Urothelium cell line (cell line): ENCODE data around the gene CAMK2A.

ENCODE experiments used
- DNase-seq: peaks from one replicate; pipeline ENCODE4 v3.0.0; 2011; ENCODE audit warnings: low spot score, mixed read lengths
- FAIRE-seq: peaks from 2 replicates; lab custom pipeline; 2011; peaks lifted over from hg19 to GRCh38; lab: Jason Lieb, UNC

Gene CAMK2A

GRCh38 chr5:150301901-150302300, 12.3 kb upstream of the CAMK2A start:
- no peak for DNase-seq
- FAIRE-seq = no peak

GRCh38 chr5:150301170-150301505, 11.6 kb upstream of the CAMK2A start:
- FAIRE-seq (no peak), DNase-seq (no peak)

GRCh38 chr5:150300496-150301169, 11.1 kb upstream of the CAMK2A start:
- DNase-seq = no peak
- no peak for FAIRE-seq

- DNase-seq = no peak
Observed at GRCh38 chr5:150299571-150300327, 10.2 kb upstream of the CAMK2A start.

GRCh38 chr5:150298701-150299451, 9.3 kb upstream of the CAMK2A start:
- DNase-seq (no peak), FAIRE-seq (peak; percentile 42)

More at GRCh38 chr5:150299571-150300327, 10.2 kb upstream of the CAMK2A start:
- FAIRE-seq = no peak

GRCh38 chr5:150297934-150298595, 8.5 kb upstream of the CAMK2A start:
- DNase-seq = no peak
- FAIRE-seq = peak; percentile 27

GRCh38 chr5:150297236-150297890, 7.8 kb upstream of the CAMK2A start:
- FAIRE-seq = no peak
- no peak for DNase-seq

- DNase-seq (no peak), FAIRE-seq (no peak)
Observed at GRCh38 chr5:150296496-150296895, 6.9 kb upstream of the CAMK2A start.

GRCh38 chr5:150295741-150296486, 6.3 kb upstream of the CAMK2A start:
- FAIRE-seq (peak; percentile 71), DNase-seq (no peak)

GRCh38 chr5:150295172-150295634, 5.6 kb upstream of the CAMK2A start:
- DNase-seq = peak; percentile 83

GRCh38 chr5:150294551-150295071, 5.0 kb upstream of the CAMK2A start:
- DNase-seq (no peak), FAIRE-seq (no peak)

More at GRCh38 chr5:150295172-150295634, 5.6 kb upstream of the CAMK2A start:
- peak; percentile 72 for FAIRE-seq

- DNase-seq (no peak), FAIRE-seq (no peak)
Observed at GRCh38 chr5:150293091-150293941, 3.7 kb upstream of the CAMK2A start.

- DNase-seq = no peak
- peak; percentile 86 for FAIRE-seq
Observed at GRCh38 chr5:150291388-150292385, 2.1 kb upstream of the CAMK2A start.

GRCh38 chr5:150288791-150289190, 782 bp downstream of the CAMK2A start:
- no peak for DNase-seq
- no peak for FAIRE-seq

GRCh38 chr5:150288361-150288760, 1.2 kb downstream of the CAMK2A start:
- DNase-seq (no peak), FAIRE-seq (no peak)

- no peak for DNase-seq
- FAIRE-seq = no peak
Observed at GRCh38 chr5:150286820-150287219, 2.8 kb downstream of the CAMK2A start.

- FAIRE-seq = no peak
Observed at GRCh38 chr5:150285114-150285513, 4.5 kb downstream of the CAMK2A start.

More at GRCh38 chr5:150285114-150285513, 4.5 kb downstream of the CAMK2A start:
- DNase-seq = no peak
